HG03460 (cell line): Measurements from ENCODE around the gene RANBP2.
"Not testable (repeated sequence)": the region's sequence is repeated elsewhere in the genome, so short reads cannot be mapped to it uniquely, and the experiment has no call there.

Experiments used
- ATAC-seq: cut with Tn5 transposase; IDR thresholded peaks from one replicate; pipeline ENCODE4 v1.9.1; 2021; ENCODE audit not compliant: unreplicated experiment

RANBP2 gene

GRCh38 chr2:108719149-108720044, at the start of gene RANBP2:
RANBP2 (plus strand) TSS chr2:108719482; CDS start chr2:108719607, 125 bp downstream.
- ATAC-seq, result peak; percentile 99

GRCh38 chr2:108670282-108670681, 49.0 kb upstream of the RANBP2 start:
- not testable (repeated sequence) for ATAC-seq

- not testable (repeated sequence) for ATAC-seq
These were observed 47.0 kb upstream of the RANBP2 start for GRCh38 chr2:108672200-108672805.

- not testable (repeated sequence) for ATAC-seq
These were observed 42.8 kb upstream of the RANBP2 start for GRCh38 chr2:108676522-108676921.

GRCh38 chr2:108677239-108677744, 42.0 kb upstream of the RANBP2 start:
- not testable (repeated sequence) for ATAC-seq

- not testable (repeated sequence) for ATAC-seq
These were observed 41.1 kb upstream of the RANBP2 start for GRCh38 chr2:108678198-108678651.

- not testable (repeated sequence) for ATAC-seq
These were observed 38.5 kb upstream of the RANBP2 start for GRCh38 chr2:108680805-108681204.

GRCh38 chr2:108688818-108689756, 30.2 kb upstream of the RANBP2 start:
- ATAC-seq, result not testable (repeated sequence)

GRCh38 chr2:108690001-108690400, 29.3 kb upstream of the RANBP2 start:
- peak; percentile 79 for ATAC-seq

- ATAC-seq, result no peak
These were observed 27.8 kb upstream of the RANBP2 start for GRCh38 chr2:108691447-108691846.

GRCh38 chr2:108701208-108701607, 18.1 kb upstream of the RANBP2 start:
- no peak for ATAC-seq

- ATAC-seq, result no peak
These were observed 17.5 kb upstream of the RANBP2 start for GRCh38 chr2:108701806-108702205.

GRCh38 chr2:108704871-108705270, 14.4 kb upstream of the RANBP2 start:
- no peak for ATAC-seq

GRCh38 chr2:108707300-108707699, 12.0 kb upstream of the RANBP2 start:
- ATAC-seq, result no peak

GRCh38 chr2:108716971-108717370, 2.3 kb upstream of the RANBP2 start:
- not testable (repeated sequence) for ATAC-seq

- ATAC-seq, result not testable (repeated sequence)
These were observed 6.8 kb downstream of the RANBP2 start for GRCh38 chr2:108726048-108726447.

GRCh38 chr2:108734656-108735055, 15.4 kb downstream of the RANBP2 start:
- not testable (repeated sequence) for ATAC-seq

- ATAC-seq, result not testable (repeated sequence)
These were observed 38.7 kb downstream of the RANBP2 start for GRCh38 chr2:108757973-108758372.

- not testable (repeated sequence) for ATAC-seq
These were observed 43.3 kb downstream of the RANBP2 start for GRCh38 chr2:108762618-108763017.

GRCh38 chr2:108766671-108767070, 47.4 kb downstream of the RANBP2 start:
- ATAC-seq, result not testable (repeated sequence)

- not testable (repeated sequence) for ATAC-seq
These were observed 48.6 kb downstream of the RANBP2 start for GRCh38 chr2:108767859-108768258.
